ENCODE data around the gene AUTS2.

AUTS2 gene

DNA sequence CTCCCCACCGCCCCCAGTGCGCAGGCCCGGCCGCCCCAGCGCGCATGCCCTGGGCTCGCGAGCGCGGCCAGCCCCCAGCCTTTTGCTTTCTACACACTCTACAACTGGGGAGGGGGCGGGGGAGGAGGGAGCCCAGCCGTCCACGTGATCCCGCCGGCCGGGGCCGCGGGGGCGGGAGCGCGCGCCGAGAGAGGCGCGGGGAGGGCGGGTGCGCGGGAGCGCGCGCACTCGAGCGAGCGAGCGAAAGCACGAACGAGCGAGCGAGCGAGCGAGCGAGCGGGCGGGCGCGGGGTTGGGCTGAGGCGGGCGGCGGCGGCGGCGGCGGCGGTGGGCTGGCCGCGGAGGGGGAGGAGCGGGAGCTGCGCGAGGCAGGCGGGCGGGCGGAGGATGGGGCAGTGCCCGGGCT, at the start of gene AUTS2:
TSS of gene AUTS2 (plus strand) at position 395 of the 406 bp plus-strand sequence. CDS start 1,179 bp downstream, outside the sequence.
- DNase-seq (ENCODE audit: low read depth in 3 of 3), result peak; percentile 12 to 27 (median 26)

DNA sequence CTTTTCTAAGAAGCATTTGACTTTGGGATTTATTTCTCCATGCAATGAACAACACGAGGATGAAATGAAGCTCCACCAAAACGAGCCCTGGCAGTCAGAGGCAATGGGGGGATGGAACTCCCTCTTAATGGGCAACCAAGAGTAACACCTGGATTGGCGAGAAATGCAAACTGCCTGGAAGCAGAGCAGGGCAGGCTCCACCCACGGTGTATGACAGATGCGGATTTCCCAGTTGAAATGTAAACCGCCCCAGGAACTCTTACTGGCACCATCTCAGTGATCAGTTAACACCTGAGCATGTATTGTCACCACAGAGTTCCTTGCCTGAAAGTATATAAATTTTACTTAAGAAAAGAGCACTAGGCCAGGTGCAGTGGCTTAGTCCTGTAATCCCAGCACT, 47.3 kb upstream of the AUTS2 start:
- DNase-seq (ENCODE audit: low read depth in 3 of 3), result no peak

GRCh38 chr7:69553190-69553589, 45.1 kb upstream of the AUTS2 start:
- DNase-seq (ENCODE audit: low read depth in 3 of 3), result no peak

GRCh38 chr7:69561266-69561960, 36.9 kb upstream of the AUTS2 start:
- DNase-seq (ENCODE audit: low read depth in 3 of 3), result no peak

DNA sequence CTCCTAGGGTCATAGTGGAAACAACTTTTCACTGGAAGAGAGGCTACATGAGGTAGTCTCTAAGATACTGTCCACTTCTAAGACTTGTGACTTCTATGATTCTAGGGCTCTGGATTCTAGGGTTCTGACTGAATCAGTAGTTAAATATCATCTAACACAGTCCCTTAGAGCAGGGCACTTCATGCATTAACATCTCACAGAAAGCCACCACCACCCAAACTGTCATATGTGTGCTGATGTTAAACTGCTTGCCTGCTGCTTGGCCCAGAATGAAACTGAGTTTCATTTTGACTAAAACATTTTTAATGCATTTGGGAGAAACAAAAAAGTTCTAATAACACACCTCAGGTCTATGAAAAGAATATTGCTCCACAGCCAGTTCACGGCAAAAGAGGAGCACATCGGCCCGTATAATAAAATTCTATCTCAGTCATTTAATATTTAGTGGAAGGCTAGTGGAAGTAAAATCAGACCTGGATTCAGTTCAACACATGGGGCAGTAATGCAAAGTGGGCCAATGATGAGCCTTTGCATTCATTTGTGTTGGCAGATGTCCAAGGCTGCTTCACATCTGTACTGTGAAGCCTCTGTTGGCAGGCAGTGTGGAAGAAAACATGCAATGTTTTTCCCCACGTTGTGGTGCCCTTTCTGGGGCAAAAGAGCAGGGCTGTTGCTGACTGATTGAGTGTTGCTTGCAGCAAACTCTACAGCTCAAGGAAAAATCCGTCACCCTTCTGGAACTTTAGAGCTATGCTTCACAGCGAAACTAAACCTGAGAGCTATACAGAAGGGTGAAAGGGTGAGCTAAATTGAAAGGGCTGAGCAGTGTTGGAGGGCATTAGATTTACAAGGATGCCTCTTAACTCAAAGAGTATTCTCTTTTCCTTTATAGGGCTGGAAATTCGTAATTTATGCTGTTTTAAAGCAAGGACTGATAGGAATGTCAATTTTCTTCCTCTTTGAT, 33.5 kb upstream of the AUTS2 start:
- DNase-seq (ENCODE audit: low read depth in 3 of 3), result no peak

DNA sequence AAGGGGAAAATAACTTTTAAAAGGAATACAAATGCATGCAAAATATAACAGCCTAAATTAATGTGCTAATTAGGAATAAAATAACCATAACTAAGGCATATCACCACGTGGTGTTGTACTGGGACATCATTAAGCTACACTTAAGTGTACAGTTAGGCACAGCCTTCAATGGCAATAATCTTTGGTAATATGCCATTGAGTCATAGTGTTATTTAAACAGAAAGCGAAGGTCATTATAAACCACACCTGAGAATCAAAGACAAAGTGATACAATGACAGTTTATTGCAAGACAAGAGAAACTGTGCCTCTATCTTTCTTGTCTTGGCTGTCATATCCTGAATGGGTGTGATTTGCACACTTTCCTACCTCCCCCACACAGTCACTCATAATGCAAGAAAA, 30.5 kb upstream of the AUTS2 start:
- DNase-seq (ENCODE audit: low read depth in 3 of 3), result no peak

GRCh38 chr7:69568266-69568665, 30.0 kb upstream of the AUTS2 start:
- DNase-seq (ENCODE audit: low read depth in 3 of 3), result no peak

- DNase-seq (ENCODE audit: low read depth in 3 of 3), result no peak
Measured at GRCh38 chr7:69575651-69576050, 22.6 kb upstream of the AUTS2 start.

DNA sequence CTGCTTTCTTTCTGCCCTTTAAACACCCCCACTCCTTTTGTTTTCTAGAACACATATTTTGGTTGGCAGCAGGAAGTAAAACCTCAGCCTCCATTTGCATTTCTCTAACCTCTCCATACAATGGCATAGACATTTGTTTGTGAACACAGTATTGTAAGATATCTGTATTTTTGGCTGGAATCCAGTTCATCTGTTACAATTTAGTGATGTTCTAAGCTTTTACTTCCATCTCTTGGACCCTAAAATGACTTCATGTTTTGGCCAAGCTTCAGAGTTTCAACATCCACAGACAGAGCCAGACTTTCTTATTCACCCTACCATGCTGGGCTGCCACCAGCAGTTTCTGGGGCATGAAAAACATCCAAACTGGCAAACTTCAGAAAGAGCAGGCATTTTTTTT, 21.1 kb upstream of the AUTS2 start:
- DNase-seq (ENCODE audit: low read depth in 3 of 3), result no peak

DNA sequence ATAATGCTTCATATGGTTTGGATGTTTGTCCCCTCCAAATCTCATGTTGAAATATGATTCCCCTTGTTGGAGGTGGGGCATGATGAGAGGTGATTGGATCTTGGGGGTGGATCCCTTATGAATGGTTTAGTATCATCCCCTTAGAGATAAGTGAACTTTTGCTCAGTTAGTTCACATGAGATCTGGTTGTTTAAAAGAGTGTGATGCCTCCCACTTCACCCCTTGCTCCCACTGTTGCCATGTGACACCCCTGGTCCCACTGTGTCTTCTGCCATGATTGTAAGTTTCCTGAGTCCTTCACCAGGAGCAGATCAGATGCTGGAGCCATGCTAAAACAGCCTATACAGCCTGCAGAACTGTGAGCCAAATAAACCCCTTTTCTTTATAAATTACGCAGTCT, 13.1 kb upstream of the AUTS2 start:
- DNase-seq (ENCODE audit: low read depth in 3 of 3), result no peak

GRCh38 chr7:69586321-69586720, 12.0 kb upstream of the AUTS2 start:
- no peak for DNase-seq (ENCODE audit: low read depth in 3 of 3)

DNA sequence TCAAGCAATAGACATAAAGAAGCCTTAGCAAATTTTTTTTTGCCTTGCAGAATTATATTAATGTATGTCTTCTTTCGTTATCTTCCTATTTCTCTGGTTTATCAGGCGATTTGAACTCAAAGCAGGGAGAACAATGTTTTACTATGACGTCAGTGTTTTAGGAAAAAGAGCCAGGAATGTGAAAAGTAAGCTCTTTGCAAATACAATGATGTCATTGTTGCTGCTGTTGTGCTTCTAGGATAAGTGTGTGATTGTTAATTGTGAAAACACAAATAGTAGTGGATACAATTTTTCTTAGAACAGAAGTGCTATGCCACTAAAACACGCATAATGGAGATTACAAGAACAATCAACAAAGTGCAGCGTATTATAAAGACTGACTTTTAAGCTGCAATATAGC, 9.5 kb upstream of the AUTS2 start:
- DNase-seq (ENCODE audit: low read depth in 3 of 3), result no peak

GRCh38 chr7:69591805-69592204, 6.5 kb upstream of the AUTS2 start:
- no peak for DNase-seq (ENCODE audit: low read depth in 3 of 3)

DNA sequence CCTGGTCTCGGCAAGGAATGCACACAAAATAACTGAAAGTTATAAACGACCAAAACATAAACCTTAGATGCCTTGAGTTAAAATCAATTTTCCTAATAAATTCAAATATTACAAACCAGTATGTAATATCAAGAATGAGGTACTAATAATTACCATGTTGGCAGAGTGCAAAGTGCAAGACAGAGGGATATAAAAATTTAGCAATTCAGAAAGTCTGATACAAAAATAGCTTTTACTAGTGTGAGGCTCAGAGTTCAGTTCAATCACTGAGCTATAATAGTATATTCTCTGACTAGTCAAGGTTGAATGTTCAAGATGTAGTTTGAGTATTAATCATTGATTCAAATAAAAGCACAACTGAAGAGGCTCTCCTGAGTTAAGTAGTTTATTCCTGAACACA, 4.8 kb upstream of the AUTS2 start:
- no peak for DNase-seq (ENCODE audit: low read depth in 3 of 3)

DNA sequence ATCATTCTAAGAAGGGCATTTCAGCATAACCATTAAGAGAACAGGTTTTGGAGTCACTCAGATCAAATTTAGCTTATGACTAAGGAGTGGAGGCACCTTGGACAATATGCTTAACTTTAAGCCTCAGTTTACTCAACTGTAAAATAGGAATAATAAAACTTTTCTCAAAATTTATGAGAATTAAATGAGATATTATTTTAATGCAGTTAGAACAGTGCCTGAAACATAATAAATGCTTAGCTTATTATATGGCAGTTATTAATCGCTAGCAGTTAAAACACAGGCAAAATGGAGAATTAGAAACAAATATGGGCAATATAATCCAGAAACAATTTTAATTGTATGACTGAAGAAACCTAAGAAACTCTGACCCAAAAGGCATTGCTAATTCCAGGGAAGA, 2.9 kb upstream of the AUTS2 start:
- DNase-seq (ENCODE audit: low read depth in 3 of 3), result no peak

- DNase-seq (ENCODE audit: low read depth in 3 of 3), result no peak
Measured at GRCh38 chr7:69596056-69596455, 2.2 kb upstream of the AUTS2 start.

GRCh38 chr7:69596723-69597277, 1.5 kb upstream of the AUTS2 start:
- no peak for DNase-seq (ENCODE audit: low read depth in 3 of 3)

GRCh38 chr7:69597278-69598076, 798 bp upstream of the AUTS2 start:
- no peak for DNase-seq (ENCODE audit: low read depth in 3 of 3)

DNA sequence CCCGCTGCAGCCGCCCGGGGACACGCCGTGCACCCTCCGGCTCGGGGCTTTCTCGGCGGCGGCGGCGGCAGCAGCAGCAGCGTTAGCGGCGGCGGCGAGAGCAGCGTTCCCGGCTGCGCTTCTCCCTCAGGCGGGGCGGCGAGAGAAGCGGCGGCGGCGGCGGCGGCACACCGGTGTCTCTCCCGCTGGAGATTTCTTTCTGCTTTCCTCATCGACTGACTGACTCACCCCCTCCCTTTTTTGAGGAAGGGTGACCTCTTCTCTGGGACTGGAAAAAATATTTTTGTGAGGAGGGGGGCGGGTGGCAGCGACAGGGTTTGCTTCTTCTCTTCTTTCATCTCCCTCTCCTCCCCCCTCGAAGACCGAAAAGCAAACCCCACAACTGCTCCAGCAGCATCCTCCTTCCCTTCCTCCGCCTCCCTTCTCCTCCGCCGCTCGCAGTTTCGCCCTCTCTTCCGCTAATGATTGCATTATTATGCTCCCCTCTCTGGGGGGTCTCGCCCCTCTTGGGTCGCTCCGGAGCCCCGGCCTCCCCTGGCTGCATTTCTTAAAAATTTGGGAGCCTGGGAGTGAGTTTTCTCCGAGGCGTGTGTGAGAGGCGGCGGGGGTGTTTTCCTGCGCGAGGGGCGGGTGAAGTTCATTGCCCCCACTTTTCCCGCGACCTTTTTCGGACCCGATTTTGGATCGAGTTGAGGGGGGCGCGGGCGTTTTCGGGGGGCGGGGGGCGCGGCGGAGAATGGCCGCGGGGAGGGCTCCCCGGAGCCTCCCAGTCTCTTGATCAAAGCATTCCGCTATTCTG, 411 bp downstream of the AUTS2 start:
- DNase-seq (ENCODE audit: low read depth in 3 of 3), result no peak

- no peak for DNase-seq (ENCODE audit: low read depth in 3 of 3)
Measured at GRCh38 chr7:69599286-69599954, 1.1 kb downstream of the AUTS2 start.
